A549 (cell line): Measurements from ENCODE around the gene DOK4. TPM values are rescaled to one million over a fixed set of nuclear protein-coding genes. Genes with fewer than 3 reads are reported as not detected.

Experiments
- ATAC-seq, 2 experiments: fragments of 200-7000 bp in 1 of 2; fragments of >200 bp in 1 of 2; cut with Nextera tagmentation in 1 of 2; cut with Tn5 transposase in 1 of 2; 3 replicates each; pipeline versions ENCODE4 v1.8.0 to v1.9.1; 2018 to 2020; ENCODE audit warnings: mild to moderate bottlenecking in 1 of 2, moderate library complexity in 1 of 2
- CTCF ChIA-PET: fragments of 300-600 bp; sonication (Branson Sonifier 250); formaldehyde crosslinking; extraction: SDS; loops from one replicate; lab custom pipeline; 2021; ENCODE audit warnings: antibody characterized with exemption, inconsistent platforms; lab: Yijun Ruan, JAX
- POLR2A ChIA-PET: fragments of 350-600 bp; formaldehyde crosslinking; extraction: SDS; loops from one replicate; lab custom pipeline; 2021; ENCODE audit warnings: antibody characterized with exemption, inconsistent platforms; lab: Yijun Ruan, JAX
- DNase-seq, 2 experiments: peaks; one replicate each; pipeline versions ENCODE4 v3.0.0 to v3.0.0-alpha.2; 2011 to 2016; ENCODE audit warnings: low read depth in 1 of 2, low spot score in 1 of 2
- FAIRE-seq: peaks from 2 replicates; lab custom pipeline; 2011; peaks lifted over from hg19 to GRCh38; lab: Jason Lieb, UNC
- H3K27ac ChIP-seq, 2 experiments: fragments of >200 bp; sonication (Bioruptor Twin); formaldehyde crosslinking; 3 replicates each; pipeline ENCODE4 v1.5.1; 2016 to 2017
- H3K4me1 ChIP-seq: fragments of >200 bp; sonication (Bioruptor Twin); formaldehyde crosslinking; 3 replicates; pipeline ENCODE4 v1.6.1; 2016
- H3K4me2 ChIP-seq: fragments of >200 bp; sonication (Bioruptor Twin); formaldehyde crosslinking; 3 replicates; pipeline ENCODE4 v1.6.1; 2016
- H3K4me3 ChIP-seq: fragments of >200 bp; sonication (Bioruptor Twin); formaldehyde crosslinking; 3 replicates; pipeline ENCODE4 v1.5.1; 2016
- H3K9me3 ChIP-seq: fragments of >200 bp; sonication (Bioruptor Twin); formaldehyde crosslinking; 3 replicates; pipeline ENCODE4 v1.6.1; 2016
- BHLHE40 ChIP-seq: IDR thresholded peaks from 2 replicates; pipeline ENCODE4 v1.6.1; 2012; ENCODE audit warnings: low read depth, low read length, inconsistent platforms
- CBX8 ChIP-seq: fragments of 200-600 bp; sonication (generic); IDR thresholded peaks from 2 replicates; pipeline ENCODE4 v1.6.1; 2016
- CTCF ChIP-seq: fragments of >200 bp; sonication (Bioruptor Twin); formaldehyde crosslinking; IDR thresholded peaks from 3 replicates; pipeline ENCODE4 v1.5.1; 2016
- EP300 ChIP-seq, 2 experiments: fragments of >200 bp; sonication (Bioruptor Twin); formaldehyde crosslinking; IDR thresholded peaks; 2 replicates in 1 of 2; 3 replicates in 1 of 2; pipeline ENCODE4 v1.6.1; 2016 to 2017
- ESRRA ChIP-seq: fragments of 150-350 bp; IDR thresholded peaks from 2 replicates; pipeline ENCODE4 v1.6.1; 2014; ENCODE audit warnings: mild to moderate bottlenecking, low read length, borderline replicate concordance
- FOSB ChIP-seq: fragments of 250-450 bp; sonication (Bioruptor Pico); IDR thresholded peaks from 2 replicates; pipeline ENCODE4 v1.5.0; 2020; ENCODE audit warnings: mild to moderate bottlenecking, moderate library complexity
- HOXA7 ChIP-seq: fragments of 250-450 bp; sonication (Bioruptor Pico); IDR thresholded peaks from 2 replicates; pipeline ENCODE4 v1.5.0; 2020; ENCODE audit warnings: mild to moderate bottlenecking, moderate library complexity
- JUN ChIP-seq, 2 experiments: fragments of >200 bp; sonication (Bioruptor Twin); formaldehyde crosslinking; IDR thresholded peaks; 2 replicates in 1 of 2; 3 replicates in 1 of 2; pipeline ENCODE4 v1.6.1; 2016 to 2017
- KDM1A ChIP-seq: fragments of 200-600 bp; sonication (generic); IDR thresholded peaks from 2 replicates; pipeline ENCODE4 v1.6.1; 2016; ENCODE audit warnings: low read depth, mild to moderate bottlenecking
- MAX ChIP-seq: IDR thresholded peaks from 2 replicates; pipeline ENCODE4 v1.6.1; 2012
- MYC ChIP-seq: IDR thresholded peaks from 2 replicates; pipeline ENCODE4 v1.6.1; 2012; ENCODE audit warnings: mild to moderate bottlenecking, inconsistent platforms, low read length, improper control_type of control experiment, borderline replicate concordance
- NR3C1 ChIP-seq: fragments of >200 bp; sonication (Bioruptor Twin); formaldehyde crosslinking; IDR thresholded peaks from 3 replicates; pipeline ENCODE4 v1.6.1; 2017
- PBX3 ChIP-seq: IDR thresholded peaks from 2 replicates; pipeline ENCODE4 v1.6.1; 2012
- POLR2A ChIP-seq: IDR thresholded peaks from 2 replicates; pipeline ENCODE4 v1.6.1; 2012; ENCODE audit warnings: mild to moderate bottlenecking, low read length
- RAD21 ChIP-seq, 2 experiments: fragments of >200 bp in 1 of 2; sonication (Bioruptor Twin) in 1 of 2; formaldehyde crosslinking in 1 of 2; IDR thresholded peaks in 1 of 2; conservative IDR thresholded peaks in 1 of 2; 2 replicates in 1 of 2; 3 replicates in 1 of 2; pipeline ENCODE4 v1.6.1; 2012 to 2018; ENCODE audit warnings: inconsistent platforms in 1 of 2
- RCOR1 ChIP-seq: fragments of 150-350 bp; IDR thresholded peaks from 2 replicates; pipeline ENCODE4 v1.6.1; 2014; ENCODE audit warnings: antibody characterized with exemption, low read length, low read depth
- RNF2 ChIP-seq: fragments of 200-600 bp; sonication (generic); IDR thresholded peaks from 2 replicates; pipeline ENCODE4 v1.6.1; 2016; ENCODE audit warnings: low read depth, mild to moderate bottlenecking, antibody characterized with exemption, moderate library complexity, borderline replicate concordance
- SREBF2 ChIP-seq: fragments of 450-650 bp; IDR thresholded peaks from 2 replicates; pipeline ENCODE4 v1.6.1; 2014; ENCODE audit warnings: mild to moderate bottlenecking, moderate library complexity
- TP53 ChIP-seq: fragments of 250-450 bp; sonication (Bioruptor Pico); IDR thresholded peaks from 2 replicates; pipeline ENCODE4 v1.5.0; 2021; ENCODE audit warnings: mild to moderate bottlenecking, moderate library complexity
- ZFP36 ChIP-seq: fragments of 450-650 bp; IDR thresholded peaks from 2 replicates; pipeline ENCODE4 v1.6.1; 2014; ENCODE audit warnings: borderline replicate concordance; ENCODE audit not compliant: partially characterized antibody
- ZNF302 ChIP-seq: fragments of 250-450 bp; sonication (Bioruptor Pico); IDR thresholded peaks from 2 replicates; pipeline ENCODE4 v1.9.0; 2021; ENCODE audit warnings: inconsistent platforms, mild to moderate bottlenecking, moderate library complexity
- WGBS: methylation state at CpG from one replicate; pipeline ENCODE4 v1.1.6; 2017; ENCODE audit errors: missing lambda C conversion rate; 5-methylcytosine and 5-hydroxymethylcytosine counted together
- polyA plus RNA-seq, 4 experiments: library from polyadenylated mRNA; depleted of rRNA in 3 of 4; stranded (reverse); fragments of >200 nt; fragmentation: RNase III in 1 of 4; extraction: RNeasy Plus Mini Kit Qiagen cat#74134 plus additional on column Dnase treatment in 1 of 4; gene quantifications; 2 replicates in 3 of 4; 3 replicates in 1 of 4; pipeline ENCODE4 v1.2.3, GENCODE V29; 2011 to 2017
- TF ChIP-seq, protein P1 (sequence below): fragments of 200-600 bp; sonication (generic); IDR thresholded peaks from 2 replicates; pipeline ENCODE4 v1.6.1; 2016; ENCODE audit warnings: antibody characterized with exemption, mild to moderate bottlenecking, moderate library complexity

The DOK4 gene
- polyA plus RNA-seq, 2 of the 4 experiments (the other 2 are of a cell fraction): 70.3 to 85.4 TPM

DNA sequence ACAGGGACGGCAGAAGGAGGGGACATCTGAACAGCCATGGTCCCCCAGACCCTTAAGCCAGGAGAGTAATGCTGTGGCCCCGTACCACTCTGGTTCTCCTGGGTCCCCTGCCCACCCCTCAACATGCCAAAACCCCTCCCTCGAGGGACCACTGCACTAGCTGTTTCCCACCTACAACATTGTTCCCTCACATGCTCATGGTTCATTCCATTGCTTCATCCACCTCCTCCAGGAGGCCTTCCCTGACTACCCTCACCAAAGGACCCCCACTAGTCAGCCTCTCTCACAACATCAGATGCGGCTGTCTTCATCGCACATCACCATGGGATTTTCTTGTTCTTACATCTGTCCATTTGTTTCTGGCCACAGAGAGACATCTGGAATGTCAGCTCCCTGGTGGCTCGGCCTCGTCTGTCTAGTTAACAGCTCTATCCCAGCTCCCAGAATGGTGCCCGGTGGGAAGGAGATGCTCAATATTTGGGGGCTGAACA lies 1.7 kb downstream of the DOK4 start:
- WGBS: 96% methylated on average over 8 of the region's 8 CpGs
- H3K4me2 ChIP-seq: peak overlapping the region; percentile 100
- FAIRE-seq: no peak
- DNase-seq: no peak
- no peaks in the 10 kb centered on the region for H3K9me3 ChIP-seq
- TF ChIP-seq, protein P1, sequence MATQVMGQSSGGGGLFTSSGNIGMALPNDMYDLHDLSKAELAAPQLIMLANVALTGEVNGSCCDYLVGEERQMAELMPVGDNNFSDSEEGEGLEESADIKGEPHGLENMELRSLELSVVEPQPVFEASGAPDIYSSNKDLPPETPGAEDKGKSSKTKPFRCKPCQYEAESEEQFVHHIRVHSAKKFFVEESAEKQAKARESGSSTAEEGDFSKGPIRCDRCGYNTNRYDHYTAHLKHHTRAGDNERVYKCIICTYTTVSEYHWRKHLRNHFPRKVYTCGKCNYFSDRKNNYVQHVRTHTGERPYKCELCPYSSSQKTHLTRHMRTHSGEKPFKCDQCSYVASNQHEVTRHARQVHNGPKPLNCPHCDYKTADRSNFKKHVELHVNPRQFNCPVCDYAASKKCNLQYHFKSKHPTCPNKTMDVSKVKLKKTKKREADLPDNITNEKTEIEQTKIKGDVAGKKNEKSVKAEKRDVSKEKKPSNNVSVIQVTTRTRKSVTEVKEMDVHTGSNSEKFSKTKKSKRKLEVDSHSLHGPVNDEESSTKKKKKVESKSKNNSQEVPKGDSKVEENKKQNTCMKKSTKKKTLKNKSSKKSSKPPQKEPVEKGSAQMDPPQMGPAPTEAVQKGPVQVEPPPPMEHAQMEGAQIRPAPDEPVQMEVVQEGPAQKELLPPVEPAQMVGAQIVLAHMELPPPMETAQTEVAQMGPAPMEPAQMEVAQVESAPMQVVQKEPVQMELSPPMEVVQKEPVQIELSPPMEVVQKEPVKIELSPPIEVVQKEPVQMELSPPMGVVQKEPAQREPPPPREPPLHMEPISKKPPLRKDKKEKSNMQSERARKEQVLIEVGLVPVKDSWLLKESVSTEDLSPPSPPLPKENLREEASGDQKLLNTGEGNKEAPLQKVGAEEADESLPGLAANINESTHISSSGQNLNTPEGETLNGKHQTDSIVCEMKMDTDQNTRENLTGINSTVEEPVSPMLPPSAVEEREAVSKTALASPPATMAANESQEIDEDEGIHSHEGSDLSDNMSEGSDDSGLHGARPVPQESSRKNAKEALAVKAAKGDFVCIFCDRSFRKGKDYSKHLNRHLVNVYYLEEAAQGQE: no peak
- TF ChIP-seq MYC (no peak), ZFP36 (peak; percentile 76)
- H3K4me3 ChIP-seq: no peak overlapping the region; the same call in 2 of the 3 replicates
- H3K4me1 ChIP-seq: peaks cover 61% of the 10 kb centered on the region
- H3K27ac ChIP-seq: peak overlapping the region in 1 of 2 experiments; percentile 94; a peak in 3 of 6 replicates
- ChIA-PET POLR2A (interaction anchor here (1.8 kb wide), 1 partner anchor 22 kb away, joined by 6 read pairs; the partner anchor contains the start of gene POLR2C), CTCF (interaction anchor here (0.7 to 8.9 kb wide), 6 partner anchors 9 to 46 kb away, joined by 3 to 70 read pairs (median 4); partner anchors contain the start of genes CIAPIN1 and POLR2C)
- no peak for ATAC-seq

DNA sequence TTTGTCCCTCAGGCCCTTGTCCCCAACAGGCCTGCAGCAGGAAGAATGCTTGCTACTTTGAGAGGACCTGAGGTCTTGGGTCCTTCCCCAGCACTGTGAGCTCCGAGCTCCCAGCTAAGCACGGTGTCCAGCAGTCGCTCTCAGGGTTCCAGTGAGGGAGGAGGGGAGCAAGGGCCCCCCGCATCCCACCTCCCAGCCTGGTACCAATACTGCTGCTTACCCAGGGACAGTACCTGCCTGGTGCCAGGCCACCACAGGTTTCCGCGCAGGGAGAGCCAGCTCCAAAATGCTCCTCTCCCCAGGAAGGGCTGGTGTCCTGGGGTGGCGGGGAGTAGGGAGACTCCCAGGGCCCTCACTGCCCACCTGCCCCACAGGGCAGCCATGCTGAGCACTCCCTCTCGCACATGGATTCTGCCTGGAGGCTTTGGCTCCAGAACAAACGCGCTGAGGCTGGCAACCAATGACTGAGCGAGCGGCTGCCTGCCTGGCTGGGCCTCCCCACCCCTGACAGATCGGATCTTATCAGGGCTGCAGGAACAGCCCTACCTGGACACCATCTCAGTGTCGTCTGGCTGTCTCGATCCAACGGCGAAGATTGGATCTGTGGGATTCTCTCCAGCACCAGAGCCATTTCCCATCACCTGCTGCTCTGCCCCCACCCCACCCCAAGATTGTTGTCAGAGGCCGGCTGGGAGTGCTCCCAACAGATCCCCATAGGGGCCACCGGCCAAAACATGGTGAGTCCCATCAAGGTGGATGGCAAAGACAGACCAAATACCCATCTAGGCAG lies 2.4 kb downstream of the DOK4 start:
- no peak for ATAC-seq

DNA sequence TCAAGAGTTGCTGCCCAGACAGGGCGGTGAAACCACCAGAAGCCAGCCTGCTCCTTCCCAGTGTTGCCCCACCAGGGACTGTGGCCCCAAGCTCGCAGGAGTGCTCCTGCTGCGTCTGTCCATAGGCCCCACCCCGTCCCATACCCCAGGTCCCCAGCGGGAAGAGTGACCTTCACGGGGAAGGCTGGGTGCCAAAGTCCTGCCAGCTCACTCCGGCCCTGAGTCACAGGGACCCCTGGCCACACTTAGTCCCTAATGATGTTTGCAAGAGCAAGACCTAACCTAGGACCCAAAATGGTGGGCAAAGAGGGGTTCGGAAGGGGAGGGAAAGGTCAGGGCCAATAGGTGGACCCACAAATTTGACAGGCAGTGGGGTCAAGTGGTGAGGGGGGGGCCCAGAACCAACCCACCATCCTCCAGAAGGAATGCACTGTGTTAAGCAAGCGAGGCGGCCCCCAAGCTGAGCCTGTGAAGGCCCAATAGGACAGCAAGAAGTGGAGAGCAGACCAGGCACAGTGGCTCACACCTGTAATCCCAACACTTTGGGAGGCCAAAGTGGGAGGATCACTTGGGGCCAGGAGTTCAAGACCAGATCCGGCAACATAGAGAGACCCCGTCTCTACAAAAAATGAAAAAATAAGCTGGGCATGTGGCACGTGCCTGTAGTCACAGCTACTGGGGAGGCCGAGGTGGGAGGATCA lies 3.3 kb downstream of the DOK4 start:
- Histone ChIP-seq H3K4me1 (peaks cover 77% of the 10 kb centered on the region), H3K4me3 (no peak overlapping the region), H3K27ac (peak overlapping the region in 1 of 2 experiments; percentile 66; a peak in 3 of 6 replicates), H3K9me3 (no peaks in the 10 kb centered on the region), H3K4me2 (peak overlapping the region; percentile 30; the same call in 1 of the 3 replicates)
- FAIRE-seq: no peak
- 74% methylated on average over 10 of the region's 14 CpGs for WGBS
- ATAC-seq: no peak
- no peak for DNase-seq
- ChIA-PET POLR2A (no interaction called here), CTCF (interaction anchor here (0.6 to 8.9 kb wide), 7 partner anchors 7 to 267 kb away, joined by 3 to 70 read pairs (median 3); partner anchors contain the start of gene POLR2C)
- TF ChIP-seq POLR2A: no peak
- TF ChIP-seq RCOR1: no peak
- TF ChIP-seq FOSB (CRISPR knock-in tag): no peak
- TF ChIP-seq JUN (IDR thresholded peaks at IDR 0.05): no peak
- TF ChIP-seq RAD21 (conservative IDR thresholded peaks at IDR 0.05 in 1 of 2, IDR thresholded peaks at IDR 0.05 in 1 of 2): no peak
- TF ChIP-seq CTCF: no peak
- TF ChIP-seq BHLHE40: no peak
- TF ChIP-seq TP53 (CRISPR knock-in tag): no peak
- TF ChIP-seq ZNF302 (CRISPR knock-in tag): no peak
- no peak for TF ChIP-seq RNF2
- no peak for TF ChIP-seq NR3C1
- TF ChIP-seq KDM1A: no peak
- TF ChIP-seq PBX3: no peak
- no peak for TF ChIP-seq HOXA7 (CRISPR knock-in tag)
- no peak for TF ChIP-seq SREBF2
- no peak for TF ChIP-seq EP300 (IDR thresholded peaks at IDR 0.05)

More for the DNA sequence above, 2.4 kb downstream of the DOK4 start:
- no peaks in the 10 kb centered on the region for H3K9me3 ChIP-seq
- peak overlapping the region; percentile 100 for H3K4me2 ChIP-seq
- FAIRE-seq (no peak), DNase-seq (no peak)
- H3K4me1 ChIP-seq: peaks cover 67% of the 10 kb centered on the region
- WGBS: 90% methylated on average over 19 of the region's 19 CpGs
- peak overlapping the region in 1 of 2 experiments; percentile 66; a peak in 2 of 6 replicates for H3K27ac ChIP-seq
- POLR2A ChIA-PET: interaction anchor here (1.8 kb wide), 1 partner anchor 22 kb away, joined by 6 read pairs; the partner anchor contains the start of gene POLR2C
- no peak overlapping the region for H3K4me3 ChIP-seq
- no peak for TF ChIP-seq ESRRA
- TF ChIP-seq RAD21 (conservative IDR thresholded peaks at IDR 0.05 in 1 of 2, IDR thresholded peaks at IDR 0.05 in 1 of 2): no peak
- TF ChIP-seq EP300 (IDR thresholded peaks at IDR 0.05): no peak
- no peak for TF ChIP-seq CBX8
- no peak for TF ChIP-seq MAX
- TF ChIP-seq MYC: no peak
- TF ChIP-seq, all 56 proteins: peak for 0
- CTCF ChIA-PET: interaction anchor here (0.6 to 8.9 kb wide), 9 partner anchors 8 to 266 kb away, joined by 3 to 70 read pairs (median 3); partner anchors contain the start of gene POLR2C
